Measurements from ENCODE around the gene MSX1.

Gene MSX1

GRCh38 chr4:4871242-4871572, 11.7 kb downstream of the MSX1 start:
- no peak for TF ChIP-seq CTCF (IDR thresholded peaks at IDR 0.05; ENCODE audit: borderline replicate concordance, insufficient read depth, low read depth, low read length)
- no peak overlapping the region for H3K4me3 ChIP-seq (ENCODE audit: low read depth, low read length)

GRCh38 chr4:4871573-4872313, 12.3 kb downstream of the MSX1 start:
- no peak for TF ChIP-seq CTCF (IDR thresholded peaks at IDR 0.05; ENCODE audit: borderline replicate concordance, insufficient read depth, low read depth, low read length)
- no peak overlapping the region for H3K4me3 ChIP-seq (ENCODE audit: low read depth, low read length)

- no peak overlapping the region for H3K4me3 ChIP-seq (ENCODE audit: low read depth, low read length)
These were observed 12.9 kb downstream of the MSX1 start for GRCh38 chr4:4872314-4872903.

GRCh38 chr4:4873203-4873602, 13.7 kb downstream of the MSX1 start:
- TF ChIP-seq CTCF (IDR thresholded peaks at IDR 0.05; ENCODE audit: borderline replicate concordance, insufficient read depth, low read depth, low read length) = no peak
- H3K4me3 ChIP-seq (ENCODE audit: low read depth, low read length) = no peak overlapping the region

More at GRCh38 chr4:4872314-4872903, 12.9 kb downstream of the MSX1 start:
- no peak for TF ChIP-seq CTCF (IDR thresholded peaks at IDR 0.05; ENCODE audit: borderline replicate concordance, insufficient read depth, low read depth, low read length)

- no peak for TF ChIP-seq CTCF (IDR thresholded peaks at IDR 0.05; ENCODE audit: borderline replicate concordance, insufficient read depth, low read depth, low read length)
- H3K4me3 ChIP-seq (ENCODE audit: low read depth, low read length) = no peak overlapping the region
These were observed 14.8 kb downstream of the MSX1 start for GRCh38 chr4:4874254-4874653.

GRCh38 chr4:4875147-4875546, 15.7 kb downstream of the MSX1 start:
- TF ChIP-seq CTCF (IDR thresholded peaks at IDR 0.05; ENCODE audit: borderline replicate concordance, insufficient read depth, low read depth, low read length) = no peak
- H3K4me3 ChIP-seq (ENCODE audit: low read depth, low read length) = no peak overlapping the region

GRCh38 chr4:4875611-4876010, 16.1 kb downstream of the MSX1 start:
- no peak for TF ChIP-seq CTCF (IDR thresholded peaks at IDR 0.05; ENCODE audit: borderline replicate concordance, insufficient read depth, low read depth, low read length)
- H3K4me3 ChIP-seq (ENCODE audit: low read depth, low read length) = no peak overlapping the region

Data from GM12875 (cell line).